ENCODE measurements around the gene CD300E.

Gene CD300E

GRCh38 chr17:74566132-74566753 is 57.3 kb downstream of the CD300E start:
- no peak for FAIRE-seq

GRCh38 chr17:74565126-74565525 is 58.4 kb downstream of the CD300E start:
- no peak for FAIRE-seq
- DNase-seq (ENCODE audit: low spot score) = no peak

More at GRCh38 chr17:74566132-74566753, 57.3 kb downstream of the CD300E start:
- no peak for DNase-seq (ENCODE audit: low spot score)

DNA sequence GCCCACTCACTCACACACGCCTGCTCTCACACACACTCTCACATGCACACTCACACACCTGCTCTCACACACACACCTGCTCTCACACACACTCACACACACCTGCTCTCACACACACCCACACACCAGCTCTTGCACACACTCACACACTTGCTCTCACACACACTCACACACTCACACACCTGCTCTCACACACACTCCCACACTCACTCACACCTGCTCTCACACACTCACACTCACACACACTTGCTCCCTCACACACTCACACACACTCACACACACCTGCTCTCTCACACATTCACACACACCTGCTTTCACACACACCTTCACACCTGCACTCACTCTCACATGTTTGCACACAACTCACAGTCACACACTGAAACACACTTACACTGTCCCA is 60.2 kb downstream of the CD300E start:
- FAIRE-seq (no peak), DNase-seq (ENCODE audit: low spot score) (no peak)

- no peak for FAIRE-seq
- DNase-seq (ENCODE audit: low spot score) = no peak
Observed at GRCh38 chr17:74561586-74561985, 62.0 kb downstream of the CD300E start.

All from RCC 7860 (cell line).